HG03175 (cell line): ENCODE results near the gene PRDM12.

Experiments
- ATAC-seq: cut with Tn5 transposase; IDR thresholded peaks from one replicate; pipeline ENCODE4 v1.9.1; 2021; ENCODE audit warnings: mild to moderate bottlenecking, moderate library complexity; ENCODE audit not compliant: unreplicated experiment

The PRDM12 gene

DNA sequence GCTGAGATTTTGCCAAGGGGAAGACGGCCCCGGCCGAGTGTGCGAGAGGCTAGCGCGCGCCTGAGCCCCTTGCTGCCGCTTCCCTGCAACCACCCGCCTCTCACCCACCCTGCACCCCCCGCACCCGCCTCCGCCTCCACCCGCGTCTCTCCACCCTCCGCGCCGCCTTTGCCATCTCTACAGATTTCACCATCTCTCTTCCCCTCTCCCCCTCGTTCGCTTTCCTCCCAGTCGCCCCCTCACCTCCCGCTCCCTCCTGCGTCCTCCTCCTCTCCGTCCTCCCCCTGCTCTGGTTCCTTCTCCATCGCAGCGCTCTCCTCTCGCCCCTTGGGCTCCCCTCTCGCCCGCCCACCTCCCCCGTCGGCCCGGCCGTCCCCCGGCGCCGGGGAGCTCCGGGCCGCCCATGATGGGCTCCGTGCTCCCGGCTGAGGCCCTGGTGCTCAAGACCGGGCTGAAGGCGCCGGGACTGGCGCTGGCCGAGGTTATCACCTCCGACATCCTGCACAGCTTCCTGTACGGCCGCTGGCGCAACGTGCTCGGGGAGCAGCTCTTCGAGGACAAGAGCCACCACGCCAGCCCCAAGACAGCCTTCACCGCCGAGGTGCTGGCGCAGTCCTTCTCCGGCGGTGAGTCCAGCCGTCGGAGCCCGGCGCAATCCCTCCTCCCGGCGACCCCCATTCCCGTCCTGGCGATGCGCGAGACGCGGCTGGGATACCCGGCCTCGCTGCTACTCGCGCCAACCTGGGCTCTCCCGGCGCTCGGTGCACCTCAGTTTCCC is at the start of gene PRDM12:
Gene PRDM12 (plus strand): TSS at position 344 of the 778 bp plus-strand sequence. CDS start 60 bp downstream, at position 404.
- ATAC-seq = no peak

DNA sequence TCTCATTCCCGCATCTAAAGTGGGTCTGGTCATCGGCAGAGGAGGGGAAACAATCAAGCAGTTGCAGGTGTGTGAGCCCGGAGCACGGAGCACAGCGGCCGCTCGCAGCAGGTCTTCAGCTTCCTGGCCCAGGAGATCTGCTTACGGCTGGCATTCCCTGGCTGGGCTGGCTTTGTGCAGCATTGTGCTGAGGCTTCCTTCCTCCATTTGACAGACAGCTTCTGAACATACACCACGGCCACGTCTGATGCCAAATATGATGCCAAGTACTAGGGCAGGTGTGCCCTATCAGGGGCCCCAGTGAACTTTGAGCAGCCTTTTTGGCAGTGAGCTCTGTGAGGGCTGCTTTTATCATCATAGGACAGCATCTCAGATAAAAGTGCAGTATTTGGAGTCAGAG is 47.9 kb upstream of the PRDM12 start:
- no peak for ATAC-seq

DNA sequence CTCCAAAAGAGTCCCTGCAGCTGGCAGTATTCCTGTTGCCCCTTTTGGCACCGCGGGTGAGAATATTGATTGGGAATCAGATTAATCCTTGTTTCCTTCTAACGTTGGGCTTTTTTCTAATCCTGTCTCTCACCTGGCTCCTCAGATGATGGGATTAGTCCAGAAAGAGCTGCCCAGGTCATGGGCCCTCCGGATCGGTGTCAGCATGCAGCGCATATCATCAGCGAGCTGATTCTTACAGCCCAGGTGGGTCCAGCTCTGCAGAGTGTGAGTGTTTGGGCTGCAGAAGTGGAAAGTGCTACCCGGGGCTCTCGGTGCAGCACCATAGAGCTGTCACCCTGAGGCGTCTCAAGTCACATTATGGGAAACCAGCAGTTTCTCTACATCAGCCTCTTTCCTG is 40.9 kb upstream of the PRDM12 start:
- no peak for ATAC-seq

DNA sequence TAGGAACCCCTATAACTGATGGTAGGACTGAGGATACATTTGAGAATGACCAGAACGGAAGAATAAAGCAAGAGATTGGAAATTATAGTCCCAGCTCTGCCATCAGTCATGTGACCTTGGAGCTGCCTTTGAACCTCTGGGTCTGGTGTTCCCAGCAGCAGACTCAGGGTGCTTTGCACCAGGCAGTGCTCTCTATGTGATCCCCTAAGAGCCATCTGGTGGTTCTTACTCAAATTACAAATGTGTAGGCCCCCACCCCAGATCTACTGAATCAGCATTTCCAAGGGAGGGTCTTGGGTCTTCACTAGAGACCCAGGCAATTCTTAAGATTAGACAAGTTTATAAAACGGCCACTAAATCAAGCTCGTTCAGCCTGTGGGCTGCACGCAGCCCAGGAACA is 40.2 kb upstream of the PRDM12 start:
- ATAC-seq = no peak

DNA sequence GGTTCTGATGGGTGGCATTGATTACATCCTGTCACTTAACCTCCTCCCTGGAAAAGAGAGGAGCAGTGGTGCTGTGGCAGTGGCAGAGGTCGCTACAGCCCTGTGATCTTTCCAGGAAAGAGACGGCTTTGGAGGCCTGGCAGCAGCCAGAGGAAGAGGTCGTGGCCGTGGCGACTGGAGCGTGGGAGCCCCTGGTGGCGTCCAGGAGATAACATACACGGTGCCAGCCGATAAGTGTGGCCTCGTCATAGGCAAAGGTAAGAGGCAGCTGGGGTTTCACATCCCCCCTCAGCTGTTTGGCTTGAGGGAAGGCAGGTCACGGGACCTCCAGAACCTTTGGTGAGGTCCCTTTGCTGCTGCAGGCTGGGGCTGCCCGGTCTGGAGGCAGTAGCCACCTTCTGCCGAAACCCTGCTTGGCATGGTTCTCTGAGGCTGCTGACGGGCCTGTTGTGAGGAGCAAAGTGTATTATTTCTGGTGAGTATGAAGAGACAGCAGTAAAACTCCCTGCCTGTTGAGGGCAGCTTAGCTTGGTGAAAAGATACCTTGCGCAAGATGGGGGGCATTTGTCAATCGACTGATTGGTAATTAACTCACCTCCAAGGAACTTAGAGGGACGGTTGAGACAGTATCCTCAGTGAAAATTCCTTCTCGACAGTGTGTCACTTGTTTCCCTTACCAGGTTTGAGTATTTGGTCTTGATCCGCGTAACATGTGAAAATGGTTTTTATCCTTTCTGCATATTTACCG is 38.0 kb upstream of the PRDM12 start:
- ATAC-seq = no peak

DNA sequence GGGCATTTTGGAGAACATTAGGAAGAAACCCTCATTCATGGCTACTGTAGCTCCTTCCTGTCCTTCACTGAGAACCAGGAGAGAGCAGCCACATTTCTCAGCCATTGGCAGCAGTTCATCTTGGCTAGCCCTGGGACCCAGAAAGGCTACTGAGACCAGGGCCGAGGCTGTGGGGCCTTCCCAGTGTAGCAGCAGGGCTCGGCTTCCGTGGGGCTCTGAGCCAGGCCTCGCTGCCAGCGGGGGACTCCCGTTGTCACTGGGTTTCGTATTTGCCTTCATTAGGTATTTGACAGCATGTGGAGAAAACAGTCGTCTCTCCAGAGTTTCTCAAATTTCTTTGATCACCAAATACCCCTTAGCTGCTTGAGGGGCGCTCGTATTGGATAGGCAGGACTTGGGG is 37.3 kb upstream of the PRDM12 start:
- ATAC-seq = no peak

DNA sequence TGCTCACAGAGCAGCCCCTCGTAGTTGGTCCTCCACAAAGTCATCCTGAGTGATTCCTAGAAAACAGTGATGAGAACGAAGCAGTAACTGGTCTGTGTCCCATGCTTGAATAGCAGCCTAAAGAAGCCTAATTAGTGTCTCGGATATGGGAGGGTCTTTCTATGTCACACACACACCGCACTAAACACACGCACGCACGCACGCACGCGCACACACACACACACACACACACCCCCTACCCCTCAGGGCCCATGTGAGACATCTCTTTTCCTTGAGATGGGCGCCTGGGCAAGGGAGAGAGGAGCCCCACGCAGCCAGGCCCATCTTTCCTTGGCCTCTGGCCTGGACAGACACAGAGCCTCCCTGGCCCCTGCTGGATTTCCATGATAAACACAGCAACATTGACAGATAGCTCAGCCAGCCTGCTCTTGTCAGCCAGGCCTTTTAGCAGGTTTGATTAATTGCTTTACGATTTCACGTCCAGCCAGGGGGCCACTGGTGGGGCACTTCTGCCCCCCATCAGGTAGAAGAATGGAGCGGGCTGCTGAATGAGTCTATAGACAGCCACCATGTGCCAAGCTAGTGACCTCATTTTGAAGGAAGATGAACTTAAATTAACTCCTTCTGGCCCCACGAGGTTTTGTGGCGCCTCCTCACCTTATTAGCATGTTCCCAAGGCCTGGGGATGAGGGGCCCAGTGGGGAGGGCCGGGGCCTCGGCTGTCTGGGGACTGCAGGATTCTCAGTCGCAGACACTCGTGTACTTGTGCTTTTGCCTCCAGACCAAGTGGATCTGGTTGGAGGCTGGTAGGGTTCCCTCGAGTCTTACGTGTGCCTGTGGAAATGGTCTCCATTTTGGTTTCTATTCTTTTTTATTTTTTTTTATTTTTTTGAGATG is 36.2 kb upstream of the PRDM12 start:
- no peak for ATAC-seq

DNA sequence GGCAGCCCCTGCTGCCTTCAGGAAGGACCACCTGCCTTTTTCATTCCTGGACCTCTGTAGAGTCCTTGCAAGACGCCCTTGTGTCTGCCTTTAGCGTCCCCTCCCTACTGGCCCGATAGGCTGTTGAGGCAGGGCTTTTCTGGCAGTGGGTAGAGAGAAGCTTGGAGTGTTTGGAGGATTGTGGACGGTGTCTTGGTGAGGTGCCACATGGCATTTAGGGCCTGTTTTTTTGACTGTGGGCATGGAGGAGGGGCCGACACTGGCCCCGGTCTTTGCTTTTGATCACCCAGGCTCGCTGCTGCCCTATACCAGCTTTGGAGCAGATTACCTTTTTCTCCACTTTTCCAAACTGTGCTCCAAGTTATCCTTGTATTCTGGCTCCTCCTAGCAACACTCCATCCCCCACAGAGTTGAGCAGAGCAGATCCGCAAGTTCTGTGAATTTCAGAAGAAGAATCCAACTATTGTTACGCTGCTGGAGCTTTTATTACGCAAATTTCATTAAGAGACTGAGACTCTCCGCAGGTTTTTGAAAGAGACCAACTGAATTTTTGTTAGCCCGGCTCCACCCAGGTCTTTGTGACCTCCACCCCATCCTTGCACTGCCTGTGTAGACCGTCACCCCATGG is 34.8 kb upstream of the PRDM12 start:
- ATAC-seq = no peak

DNA sequence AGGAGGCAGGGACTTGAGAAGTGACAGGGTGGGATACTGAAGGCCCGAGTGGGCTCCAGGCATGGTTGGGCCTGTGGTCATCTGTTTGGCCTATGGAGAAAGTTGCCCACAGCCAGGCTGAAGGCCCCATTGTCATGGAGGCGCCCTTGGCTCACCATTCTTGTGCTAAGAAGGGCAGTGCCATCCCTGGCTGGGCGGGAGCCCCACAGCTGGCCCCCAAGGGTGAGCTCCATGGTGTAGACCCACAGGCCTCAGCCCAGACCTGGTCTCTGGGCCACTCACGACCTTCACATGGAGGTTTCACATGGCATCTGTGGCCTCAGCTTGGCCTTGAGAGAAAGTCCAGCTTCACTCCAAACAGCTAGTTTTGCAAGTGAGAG is 34.3 kb upstream of the PRDM12 start:
- no peak for ATAC-seq

DNA sequence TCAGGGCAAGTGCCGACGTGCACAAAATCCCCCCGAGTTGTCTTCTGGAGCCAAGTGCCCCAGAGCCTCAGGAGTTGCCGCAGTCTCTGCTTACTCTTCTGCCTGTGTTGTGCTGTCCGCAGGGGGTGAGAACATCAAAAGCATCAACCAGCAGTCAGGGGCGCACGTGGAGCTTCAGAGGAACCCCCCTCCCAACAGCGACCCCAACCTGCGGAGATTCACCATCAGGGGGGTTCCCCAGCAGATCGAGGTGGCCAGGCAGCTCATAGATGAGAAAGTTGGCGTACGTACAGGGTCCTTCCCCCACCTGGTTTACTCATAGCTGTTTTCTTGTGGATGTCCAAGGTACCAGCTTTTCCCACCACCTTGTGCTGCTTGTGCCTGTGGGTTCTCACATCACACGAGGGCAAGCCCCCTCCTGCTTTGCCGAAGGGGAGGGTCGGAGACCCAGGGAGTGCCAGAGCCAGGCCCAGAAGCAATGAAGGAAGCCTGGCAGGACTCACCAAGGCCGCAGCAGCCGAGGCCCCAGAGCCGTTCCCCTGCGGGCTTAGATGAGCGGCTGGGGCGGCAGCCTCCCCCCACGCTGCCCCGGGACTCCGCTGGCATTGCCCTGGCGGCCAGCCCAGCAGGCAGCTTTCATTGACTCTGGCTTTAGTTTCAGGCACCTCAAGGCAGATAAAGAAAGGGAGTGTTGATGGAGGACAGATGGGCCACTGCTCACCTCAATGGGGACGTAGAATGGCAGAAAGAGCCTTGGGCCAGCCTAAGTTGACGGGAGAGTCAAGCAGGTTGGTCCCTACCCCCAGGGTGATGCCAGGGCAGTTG is 33.7 kb upstream of the PRDM12 start:
- no peak for ATAC-seq

DNA sequence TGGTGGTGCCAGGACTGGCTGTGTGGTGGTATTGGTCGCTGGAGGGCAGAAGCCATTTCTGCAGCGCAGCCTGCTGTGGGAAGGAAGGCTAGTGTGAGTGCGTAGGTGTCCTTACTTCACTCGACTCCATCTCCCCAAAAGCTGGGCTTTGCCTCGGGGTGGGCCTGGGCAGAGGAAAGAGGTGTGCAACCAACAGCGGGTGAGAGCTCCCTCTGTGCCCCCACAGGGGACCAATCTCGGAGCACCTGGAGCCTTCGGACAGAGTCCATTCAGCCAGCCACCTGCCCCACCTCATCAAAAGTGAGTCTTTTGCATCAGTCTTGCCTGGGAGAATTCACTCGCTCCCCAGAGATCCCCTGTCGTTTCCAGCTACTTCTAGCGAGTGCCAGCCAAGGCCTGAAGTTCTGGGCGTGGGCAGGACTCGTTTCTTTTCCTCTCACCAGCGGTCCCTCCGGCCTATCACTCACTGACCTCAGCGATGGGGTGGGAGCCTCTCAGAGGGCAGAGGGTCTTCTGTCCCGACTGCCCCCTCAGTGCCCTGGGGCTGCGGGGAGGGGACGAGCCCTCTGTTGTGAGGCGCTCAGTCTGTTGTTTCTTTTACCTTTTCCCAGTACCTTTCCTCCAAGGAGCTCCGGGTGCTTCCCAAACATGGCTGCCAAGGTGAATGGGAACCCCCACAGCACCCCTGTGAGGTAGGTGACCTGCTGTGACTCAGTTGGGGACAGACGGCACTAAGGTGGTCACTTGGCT is 32.9 kb upstream of the PRDM12 start:
- no peak for ATAC-seq

DNA sequence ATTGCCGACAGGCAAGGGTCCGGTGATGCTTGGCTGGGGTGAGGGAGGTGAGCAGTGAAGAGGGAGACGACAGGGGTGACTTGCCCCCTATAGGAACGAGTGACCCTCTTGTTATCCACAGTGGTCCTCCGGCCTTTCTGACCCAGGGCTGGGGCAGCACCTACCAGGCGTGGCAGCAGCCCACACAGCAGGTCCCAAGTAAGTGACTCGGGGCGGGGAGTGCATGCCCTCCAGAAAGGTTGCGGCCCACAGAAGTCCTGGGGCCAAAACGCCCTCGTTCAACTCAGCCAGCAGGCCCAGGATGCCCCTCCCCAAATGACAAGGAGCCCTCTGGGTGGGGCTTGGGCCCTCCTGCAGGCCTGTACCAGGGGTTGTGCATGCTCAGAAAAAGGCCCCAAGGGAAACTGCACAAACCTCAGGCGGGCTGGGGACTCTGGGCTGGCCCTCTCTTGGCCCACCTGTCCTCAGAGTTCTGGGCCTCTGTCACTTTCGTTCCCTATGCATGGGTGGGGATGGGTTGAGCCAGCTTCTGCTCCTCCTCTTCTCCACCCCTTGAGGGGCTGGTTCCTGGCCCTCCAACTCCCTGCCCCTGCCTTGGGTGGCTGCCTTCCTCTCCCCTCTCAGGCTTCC is 32.2 kb upstream of the PRDM12 start:
- ATAC-seq = no peak

DNA sequence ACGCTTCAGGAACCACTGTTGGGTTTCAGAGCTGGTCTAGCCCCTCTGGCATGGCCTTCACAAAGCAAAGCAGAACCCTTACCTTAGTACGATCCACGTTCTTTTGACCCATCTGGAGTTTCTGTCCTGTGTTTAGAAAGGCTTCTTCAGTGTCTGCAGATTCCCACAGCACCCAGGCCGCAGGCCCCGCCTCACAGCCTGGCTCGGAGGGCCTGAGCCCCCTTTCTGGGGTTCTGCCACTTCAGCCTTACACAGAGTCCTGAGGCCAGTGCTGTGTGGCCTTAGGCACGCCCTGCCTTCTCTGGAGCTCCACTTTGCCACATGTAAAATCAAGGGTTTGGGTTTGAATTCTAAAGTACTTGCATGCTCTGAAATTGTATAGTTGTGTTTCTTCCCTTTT is 31.6 kb upstream of the PRDM12 start:
- ATAC-seq = no peak

DNA sequence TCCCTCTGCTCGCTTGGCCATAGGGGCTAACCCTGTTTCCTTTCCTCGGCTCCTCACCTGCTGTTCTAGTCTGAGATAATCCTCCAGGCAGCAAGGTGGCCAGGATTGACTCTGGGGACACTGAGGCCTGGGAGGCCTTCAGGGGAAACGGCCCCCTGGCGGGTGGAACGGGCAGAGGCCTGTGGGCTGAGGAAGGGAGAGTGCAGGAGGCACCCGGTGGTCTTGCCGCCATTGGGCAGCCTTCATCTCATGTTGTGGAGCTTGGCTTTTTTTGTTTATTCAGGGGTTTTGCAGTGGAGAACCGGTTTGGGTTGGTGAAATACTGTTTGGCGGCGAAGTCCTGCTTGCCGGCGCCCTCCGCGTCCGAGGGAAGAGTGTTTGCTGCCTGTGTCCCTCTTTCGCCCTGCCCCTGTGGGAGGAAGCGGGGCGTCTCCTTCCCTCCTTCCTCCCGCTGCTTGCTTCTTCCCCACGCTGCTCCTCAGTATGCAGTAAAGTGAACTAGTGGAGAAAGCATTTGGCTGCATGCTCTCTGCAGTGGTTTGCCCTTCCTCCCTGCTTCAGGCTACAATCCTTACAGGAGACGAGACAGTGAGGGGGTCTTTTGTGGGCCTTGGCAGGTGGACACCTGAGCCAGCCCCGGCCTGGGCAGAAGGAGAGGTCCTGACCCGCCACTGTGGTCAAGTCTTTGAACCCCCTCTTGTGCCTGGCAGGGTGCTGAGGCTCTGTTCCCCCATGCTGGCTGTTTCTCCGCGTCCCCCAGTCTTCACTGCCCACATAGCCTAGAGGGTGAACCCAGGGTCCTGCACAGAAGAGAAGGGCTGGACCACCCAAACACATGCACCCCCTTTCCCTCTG is 30.8 kb upstream of the PRDM12 start:
- ATAC-seq = no peak

DNA sequence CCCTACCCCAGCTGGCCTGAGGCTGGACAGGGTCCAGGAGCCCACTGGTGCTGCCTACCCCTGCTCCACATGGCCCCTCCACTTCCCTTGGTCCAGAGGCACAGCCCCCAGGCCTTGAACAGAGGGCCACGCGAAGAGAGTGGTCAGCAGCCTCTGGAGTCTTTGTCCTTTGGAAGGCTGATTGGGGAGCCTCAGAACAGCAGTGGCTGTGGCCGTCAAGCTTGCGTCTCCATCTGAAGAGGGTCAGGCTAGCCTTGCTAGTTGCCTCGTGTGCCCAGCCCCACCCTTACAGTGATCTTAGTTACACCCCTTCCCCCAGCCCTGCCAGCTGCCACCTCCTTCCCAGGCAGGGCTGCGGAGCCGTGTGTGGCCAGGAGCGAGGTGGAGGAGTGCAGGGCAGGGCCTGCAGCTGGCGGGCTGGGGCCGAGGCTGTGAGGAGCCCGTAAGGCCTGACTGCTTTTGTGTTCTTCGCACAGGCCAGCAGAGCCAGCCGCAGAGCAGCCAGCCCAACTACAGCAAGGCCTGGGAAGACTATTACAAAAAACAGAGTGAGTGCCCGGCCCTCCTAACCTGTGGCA is 30.1 kb upstream of the PRDM12 start:
- no peak for ATAC-seq

DNA sequence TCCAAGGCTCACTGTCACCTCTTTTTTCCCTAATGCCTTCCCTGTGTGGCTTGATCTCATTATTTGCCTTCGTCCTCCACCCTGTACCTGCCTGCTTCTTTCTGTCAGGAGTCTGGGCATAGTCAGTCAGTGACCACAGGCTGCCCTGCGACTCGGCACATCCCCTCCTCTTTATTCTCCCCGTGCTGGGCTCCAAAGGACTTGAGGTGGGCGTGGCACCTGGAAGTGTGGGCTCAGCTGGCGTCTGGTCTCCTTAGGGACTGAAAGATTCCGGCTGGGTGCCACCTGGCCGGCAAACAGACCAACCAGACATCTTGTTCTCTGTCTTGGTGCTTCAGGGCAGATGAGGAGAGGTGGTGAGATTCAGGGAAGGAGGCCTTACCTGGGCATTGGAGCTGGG is 29.6 kb upstream of the PRDM12 start:
- no peak for ATAC-seq

DNA sequence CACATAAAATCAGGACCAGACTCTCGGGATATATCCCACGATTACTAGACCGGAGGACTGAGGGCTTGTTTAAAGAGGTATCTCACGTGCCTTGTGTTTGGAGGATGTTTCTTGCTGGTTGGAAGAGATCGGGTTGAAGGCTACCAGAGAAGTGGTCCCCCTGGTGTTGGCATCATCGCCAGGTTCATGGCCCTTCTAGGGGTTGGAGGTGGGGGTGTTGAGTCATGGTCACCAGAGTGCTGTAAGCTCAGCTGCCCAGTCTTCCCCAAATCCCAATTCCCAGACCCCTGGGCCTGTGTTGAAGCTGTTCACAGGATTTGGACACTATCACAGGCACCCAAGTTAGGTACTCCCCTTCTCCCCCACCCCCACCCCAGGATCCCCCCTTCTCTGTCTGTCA is 29.1 kb upstream of the PRDM12 start:
- ATAC-seq = no peak
